Measurements from ENCODE around the gene RBFOX1.

DNA sequence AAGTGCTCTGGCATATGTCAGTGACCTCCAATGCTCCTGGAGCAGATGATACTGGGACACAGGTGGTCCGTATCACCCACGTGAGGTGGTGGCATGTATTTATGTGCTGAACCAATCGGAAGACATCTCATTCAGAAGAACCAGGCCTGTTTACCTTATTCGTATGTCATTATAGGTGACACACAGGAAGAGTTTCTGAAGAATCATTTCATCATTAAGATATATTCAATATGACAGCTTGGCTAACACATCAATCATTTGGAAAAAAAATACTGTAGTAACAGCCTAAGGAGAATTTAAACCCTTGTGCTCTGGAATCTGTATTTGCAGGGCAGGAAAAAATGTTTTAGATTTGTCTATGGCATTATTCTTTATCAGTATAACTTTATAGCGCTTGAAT, 44.6 kb downstream of the RBFOX1 start:
- TF ChIP-seq, protein P1, sequence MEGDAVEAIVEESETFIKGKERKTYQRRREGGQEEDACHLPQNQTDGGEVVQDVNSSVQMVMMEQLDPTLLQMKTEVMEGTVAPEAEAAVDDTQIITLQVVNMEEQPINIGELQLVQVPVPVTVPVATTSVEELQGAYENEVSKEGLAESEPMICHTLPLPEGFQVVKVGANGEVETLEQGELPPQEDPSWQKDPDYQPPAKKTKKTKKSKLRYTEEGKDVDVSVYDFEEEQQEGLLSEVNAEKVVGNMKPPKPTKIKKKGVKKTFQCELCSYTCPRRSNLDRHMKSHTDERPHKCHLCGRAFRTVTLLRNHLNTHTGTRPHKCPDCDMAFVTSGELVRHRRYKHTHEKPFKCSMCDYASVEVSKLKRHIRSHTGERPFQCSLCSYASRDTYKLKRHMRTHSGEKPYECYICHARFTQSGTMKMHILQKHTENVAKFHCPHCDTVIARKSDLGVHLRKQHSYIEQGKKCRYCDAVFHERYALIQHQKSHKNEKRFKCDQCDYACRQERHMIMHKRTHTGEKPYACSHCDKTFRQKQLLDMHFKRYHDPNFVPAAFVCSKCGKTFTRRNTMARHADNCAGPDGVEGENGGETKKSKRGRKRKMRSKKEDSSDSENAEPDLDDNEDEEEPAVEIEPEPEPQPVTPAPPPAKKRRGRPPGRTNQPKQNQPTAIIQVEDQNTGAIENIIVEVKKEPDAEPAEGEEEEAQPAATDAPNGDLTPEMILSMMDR (IDR thresholded peaks at IDR 0.05) = no peak
- no peak for TF ChIP-seq POLR2A (IDR thresholded peaks at IDR 0.05)

All from Peyer's patch (tissue), 4 donors.